ENCODE measurements around the gene MAP3K9.

- TF ChIP-seq POLR2A (IDR thresholded peaks at IDR 0.05; ENCODE audit: low read depth, low read length) = no peak
- no peak for TF ChIP-seq ATF3 (IDR thresholded peaks at IDR 0.05; ENCODE audit: borderline replicate concordance, extremely low read depth, low read depth, low read length)
- no peak for TF ChIP-seq CTCF (IDR thresholded peaks at IDR 0.05 in 2 of 3, conservative IDR thresholded peaks at IDR 0.05 in 1 of 3; ENCODE audit: control insufficient read depth in 2 of 3, extremely low read depth in 1 of 3, insufficient read depth in 1 of 3, low read depth in 3 of 3, low read length in 3 of 3)
- TF ChIP-seq KDM1A (IDR thresholded peaks at IDR 0.05; ENCODE audit: borderline replicate concordance) = no peak
- TF ChIP-seq ZBTB33 (IDR thresholded peaks at IDR 0.05) = no peak
- TF ChIP-seq SREBF2 (IDR thresholded peaks at IDR 0.05; ENCODE audit: low read length) = no peak
Observed at GRCh38 chr14:70822530-70823185, 13.3 kb upstream of the MAP3K9 start.
